Stimulated activated CD4-positive, alpha-beta T cell treated with anti-CD3 and anti-CD28 coated beads, Interleukin-15, amount 100 ng/mL, for 1 hour (primary cell): ENCODE data around the gene EIF4ENIF1.
"Not testable (repeated sequence)": the region's sequence is repeated elsewhere in the genome, so short reads cannot be mapped to it uniquely, and the experiment has no call there.

Experiments
- DNase-seq, 2 donors: peaks; one replicate each; pipeline ENCODE4 v3.0.0-alpha.2; 2020; ENCODE audit warnings: low read depth in 1 of 2, low spot score in 1 of 2

EIF4ENIF1 gene

GRCh38 chr22:31489632-31490495, at the start of gene EIF4ENIF1:
TSS of gene EIF4ENIF1 (minus strand) at chr22:31489842. CDS start at chr22:31488718, 1,124 bp downstream.
- peak; percentile 76 to 80 for DNase-seq

GRCh38 chr22:31538815-31539214, 49.2 kb upstream of the EIF4ENIF1 start:
- DNase-seq, result no peak

GRCh38 chr22:31537019-31537535, 47.4 kb upstream of the EIF4ENIF1 start:
- no peak for DNase-seq

GRCh38 chr22:31533374-31533773, 43.7 kb upstream of the EIF4ENIF1 start:
- DNase-seq, result no peak

GRCh38 chr22:31532060-31532459, 42.4 kb upstream of the EIF4ENIF1 start:
- no peak for DNase-seq

- no peak for DNase-seq
Observed at GRCh38 chr22:31530823-31531195, 41.2 kb upstream of the EIF4ENIF1 start.

GRCh38 chr22:31526270-31526669, 36.6 kb upstream of the EIF4ENIF1 start:
- no peak for DNase-seq

- DNase-seq, result not testable (repeated sequence)
Observed at GRCh38 chr22:31524132-31524531, 34.5 kb upstream of the EIF4ENIF1 start.

- no peak for DNase-seq
Observed at GRCh38 chr22:31520051-31520450, 30.4 kb upstream of the EIF4ENIF1 start.

GRCh38 chr22:31509061-31509762, 19.6 kb upstream of the EIF4ENIF1 start:
- no peak for DNase-seq

GRCh38 chr22:31508536-31508935, 18.9 kb upstream of the EIF4ENIF1 start:
- DNase-seq, result no peak

GRCh38 chr22:31507517-31507916, 17.9 kb upstream of the EIF4ENIF1 start:
- DNase-seq, result not testable (repeated sequence)

GRCh38 chr22:31504282-31504681, 14.6 kb upstream of the EIF4ENIF1 start:
- no peak for DNase-seq

GRCh38 chr22:31503211-31503964, 13.7 kb upstream of the EIF4ENIF1 start:
- DNase-seq, result no peak

GRCh38 chr22:31501738-31502137, 12.1 kb upstream of the EIF4ENIF1 start:
- no peak for DNase-seq

- DNase-seq, result no peak
Observed at GRCh38 chr22:31497148-31497938, 7.7 kb upstream of the EIF4ENIF1 start.

- peak in 1 of 2 donors; percentile 21 for DNase-seq
Observed at GRCh38 chr22:31496735-31497146, 7.1 kb upstream of the EIF4ENIF1 start.

- DNase-seq, result peak; percentile 92 to 95
Observed at GRCh38 chr22:31496007-31496734, 6.5 kb upstream of the EIF4ENIF1 start, which contains the start of gene SFI1. TSS of gene SFI1 (plus strand) at chr22:31496536. CDS start at chr22:31508285, 11,749 bp downstream.

- no peak for DNase-seq
Observed at GRCh38 chr22:31495343-31495742, 5.7 kb upstream of the EIF4ENIF1 start.

- not testable (repeated sequence) for DNase-seq
Observed at GRCh38 chr22:31493355-31493754, 3.7 kb upstream of the EIF4ENIF1 start.
